Right lobe of liver (tissue), 6 donors: Measurements from ENCODE around the gene MYO1D. TPM values are rescaled to one million over a fixed set of nuclear protein-coding genes. Genes with fewer than 3 reads are reported as not detected.

ENCODE experiments used
- ATAC-seq, 4 donors: fragments of 200-7000 bp; cut with Tn5 transposase; one replicate each; pipeline ENCODE4 v1.9.1; 2020; ENCODE audit warnings: mild to moderate bottlenecking in 4 of 4, moderate library complexity in 4 of 4
- DNase-seq, 3 donors: peaks; one replicate each; pipeline ENCODE4 v3.0.0-alpha.2; 2020
- H3K27ac ChIP-seq, 3 donors: fragments of 200-600 bp; one replicate each; pipeline ENCODE4 v1.8.0; 2022
- H3K27me3 ChIP-seq, 2 donors: fragments of 200-600 bp; one replicate each; pipeline ENCODE4 v1.8.0; 2022
- H3K36me3 ChIP-seq, 4 donors: fragments of 200-600 bp; sonication (generic) in 1 of 4; one replicate each; pipeline versions ENCODE4 v1.5.1 to v1.8.0; 2017 to 2022; ENCODE audit warnings: control low read depth in 1 of 4
- H3K4me1 ChIP-seq, 4 donors: fragments of 200-600 bp; sonication (generic) in 1 of 4; one replicate each; pipeline versions ENCODE4 v1.5.1 to v1.8.0; 2017 to 2022; ENCODE audit warnings: control low read depth in 1 of 4
- H3K4me3 ChIP-seq, 3 donors: fragments of 200-600 bp; one replicate each; pipeline ENCODE4 v1.8.0; 2022
- H3K9me3 ChIP-seq, 4 donors: fragments of 200-600 bp; sonication (generic) in 1 of 4; one replicate each; pipeline versions ENCODE4 v1.5.1 to v1.8.0; 2017 to 2022; ENCODE audit warnings: control low read depth in 1 of 4
- CTCF ChIP-seq, 4 donors: fragments of 200-600 bp in 3 of 4; fragments of 450-650 bp in 1 of 4; IDR thresholded peaks; one replicate each; pipeline versions ENCODE4 v1.5.1 to v1.8.0; 2016 to 2022; ENCODE audit warnings: antibody characterized with exemption in 4 of 4, mild to moderate bottlenecking in 2 of 4
- POLR2A ChIP-seq: fragments of 450-650 bp; IDR thresholded peaks from one replicate; pipeline ENCODE4 v1.6.1; 2017; ENCODE audit warnings: antibody characterized with exemption, mild to moderate bottlenecking
- WGBS: methylation state at CpG from one replicate; pipeline ENCODE4 v1.1.6; 2018; ENCODE audit warnings: low coverage, low lambda C conversion rate; ENCODE audit not compliant: insufficient coverage; ENCODE audit errors: missing lambda C conversion rate; 5-methylcytosine and 5-hydroxymethylcytosine counted together
- intact Hi-C, 2 donors: fragments of 100-400 bp; cut with DNase I; formaldehyde crosslinking; loops; one replicate each; pipeline versions ENCODE4 v1.11.2 to v1.14.1; 2022
- total RNA-seq, 6 experiments: library from RNA; depleted of rRNA in 2 of 6; stranded (reverse); fragments of >200 nt in 2 of 6; fragmentation: NEBNext Ultra II Directional in 3 of 6; extraction: Animal tissue kit (Norgen Biotek cat#: 25700) in 3 of 6; gene quantifications; one replicate each; pipeline versions ENCODE4 v1.1.0 to v1.2.4, GENCODE V29; 2016 to 2023
- donor health status: DM: no; HTN: yes; CAD: no.
- donor health status: DM: no; HTN: no; CAD: no.
- donor health status: DM: no; HTN: no; CAD: no.
- donor health status: DM: no; HTN: yes; CAD: no.
- donor health status: DM: no; HTN: yes; CAD: no.

MYO1D gene
- total RNA-seq, 6 experiments from 2014 or later = 17.6 to 25.7 (median 21.0) TPM

GRCh38 chr17:32492264-32492589 is 384.7 kb downstream of the MYO1D start:
- no peak overlapping the region for H3K27ac ChIP-seq
- 85% methylated on average over 4 of the region's 4 CpGs for WGBS
- no peaks in the 10 kb centered on the region for H3K36me3 ChIP-seq

GRCh38 chr17:32491371-32492263 is 385.3 kb downstream of the MYO1D start:
- Histone ChIP-seq H3K4me3 (no peak overlapping the region), H3K9me3 (no peaks in the 10 kb centered on the region), H3K4me1 (peaks cover 0 to 12% (median 0%) of the 10 kb centered on the region in 4 donors), H3K27me3 (no peaks in the 10 kb centered on the region), H3K27ac (no peak overlapping the region), H3K36me3 (no peaks in the 10 kb centered on the region)
- DNase-seq (no peak), ATAC-seq (no peak)
- intact Hi-C loops = no loop called here
- TF ChIP-seq POLR2A (no peak), CTCF (IDR thresholded peaks at IDR 0.05) (no peak)
- WGBS = 75% methylated on average over 6 of the region's 21 CpGs

More at GRCh38 chr17:32492264-32492589, 384.7 kb downstream of the MYO1D start:
- Histone ChIP-seq H3K4me1 (peaks cover 0 to 12% (median 0%) of the 10 kb centered on the region in 4 donors), H3K9me3 (no peaks in the 10 kb centered on the region), H3K4me3 (no peak overlapping the region), H3K27me3 (no peaks in the 10 kb centered on the region)
- ATAC-seq (no peak), DNase-seq (no peak)
- TF ChIP-seq CTCF (IDR thresholded peaks at IDR 0.05) = no peak
- no peak for TF ChIP-seq POLR2A
- intact Hi-C loops = no loop called here

- H3K27me3 ChIP-seq = no peaks in the 10 kb centered on the region
- H3K4me3 ChIP-seq = no peak overlapping the region
These were observed 386.8 kb downstream of the MYO1D start for GRCh38 chr17:32490101-32490482.

GRCh38 chr17:32489320-32490100 is 387.4 kb downstream of the MYO1D start:
- Histone ChIP-seq H3K4me3 (no peak overlapping the region), H3K9me3 (no peaks in the 10 kb centered on the region), H3K4me1 (peaks cover 0 to 16% (median 0%) of the 10 kb centered on the region in 4 donors), H3K27ac (no peak overlapping the region), H3K27me3 (no peaks in the 10 kb centered on the region), H3K36me3 (no peaks in the 10 kb centered on the region)
- TF ChIP-seq CTCF (IDR thresholded peaks at IDR 0.05) (no peak), POLR2A (no peak)
- ATAC-seq (no peak), DNase-seq (peak in 1 of 3 donors; percentile 26)
- 62% methylated on average over 7 of the region's 10 CpGs for WGBS
- intact Hi-C loops = no loop called here

More at GRCh38 chr17:32490101-32490482, 386.8 kb downstream of the MYO1D start:
- Histone ChIP-seq H3K27ac (no peak overlapping the region), H3K4me1 (peaks cover 0 to 16% (median 0%) of the 10 kb centered on the region in 4 donors), H3K9me3 (no peaks in the 10 kb centered on the region), H3K36me3 (no peaks in the 10 kb centered on the region)
- DNase-seq (no peak), ATAC-seq (no peak)
- 78% methylated on average over 6 of the region's 16 CpGs for WGBS
- TF ChIP-seq POLR2A = no peak
- no peak for TF ChIP-seq CTCF (IDR thresholded peaks at IDR 0.05)
- intact Hi-C loops = no loop called here
